HUDEP-2 (cell line): ENCODE results near the gene RNGTT.
"Not testable (repeated sequence)": the region's sequence is repeated elsewhere in the genome, so short reads cannot be mapped to it uniquely, and the experiment has no call there.

ENCODE experiments used
- DNase-seq, 76 experiments: peaks; one replicate each; lab custom pipeline; 2025; ENCODE audit not compliant: unreplicated experiment in 76 of 76; lab: John Stamatoyannopoulos, UW

The RNGTT gene

GRCh38 chr6:88972504-88973423, 9.3 kb upstream of the RNGTT start:
- DNase-seq: peak in 3 of 76 experiments; percentile 13 to 33 (median 33)

DNA sequence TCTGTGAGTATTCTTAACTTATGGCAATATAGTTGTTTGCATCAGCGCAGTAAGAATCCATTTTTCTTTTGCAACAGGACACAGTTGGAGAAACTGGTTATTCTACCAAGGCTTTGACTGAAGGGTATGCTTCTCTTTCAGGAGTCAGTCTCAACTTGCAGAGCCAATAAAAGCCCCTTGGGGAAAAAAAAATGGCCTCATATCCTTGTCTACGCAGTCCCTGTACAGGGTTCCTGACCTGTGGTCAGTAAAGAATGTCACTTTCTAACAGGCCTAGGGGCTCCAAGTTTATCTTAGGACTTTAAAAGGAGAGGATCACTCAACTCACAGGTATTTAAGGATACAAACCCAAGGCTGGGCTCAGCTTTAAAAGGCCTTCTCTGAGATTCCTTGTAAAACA, 6.9 kb upstream of the RNGTT start:
- no peak for DNase-seq

DNA sequence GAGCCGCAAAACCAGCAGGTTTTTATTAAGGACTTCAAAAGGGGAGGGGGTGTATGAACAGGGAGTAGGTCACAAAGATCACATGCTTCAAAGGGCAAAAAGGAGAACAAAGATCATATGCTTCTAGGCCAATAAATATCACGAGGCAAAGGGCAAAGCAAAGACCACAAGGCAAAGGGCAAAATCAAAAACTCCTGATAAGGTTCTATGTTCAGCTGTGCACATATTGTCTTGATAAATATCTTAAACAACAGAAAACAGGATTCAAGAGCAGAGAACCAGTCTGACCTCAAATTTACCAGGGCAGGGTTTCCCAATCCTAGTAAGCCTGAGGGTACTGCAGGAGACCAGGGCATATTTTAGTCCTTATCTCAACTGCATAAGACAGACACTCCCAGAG, 5.8 kb upstream of the RNGTT start:
- DNase-seq: not testable (repeated sequence)

DNA sequence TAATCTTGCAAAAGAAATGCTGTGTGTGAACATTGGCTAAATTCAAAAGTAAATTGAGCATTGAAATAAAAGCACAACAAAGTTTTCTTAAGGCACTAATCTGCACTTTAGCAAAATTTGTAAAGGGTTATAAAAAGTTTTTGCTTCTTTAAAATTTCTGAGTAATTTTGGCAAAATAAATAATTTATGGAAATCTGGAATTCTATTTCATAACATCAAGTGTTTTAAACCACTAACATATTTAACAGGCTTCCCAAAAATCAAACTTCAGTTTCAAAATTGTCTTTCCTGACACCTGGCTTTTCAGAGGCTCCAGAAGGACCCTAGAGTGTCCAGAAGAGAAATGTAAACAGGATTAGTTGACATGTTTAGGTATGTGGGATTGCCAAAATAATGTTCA, 4.5 kb upstream of the RNGTT start:
- no peak for DNase-seq

DNA sequence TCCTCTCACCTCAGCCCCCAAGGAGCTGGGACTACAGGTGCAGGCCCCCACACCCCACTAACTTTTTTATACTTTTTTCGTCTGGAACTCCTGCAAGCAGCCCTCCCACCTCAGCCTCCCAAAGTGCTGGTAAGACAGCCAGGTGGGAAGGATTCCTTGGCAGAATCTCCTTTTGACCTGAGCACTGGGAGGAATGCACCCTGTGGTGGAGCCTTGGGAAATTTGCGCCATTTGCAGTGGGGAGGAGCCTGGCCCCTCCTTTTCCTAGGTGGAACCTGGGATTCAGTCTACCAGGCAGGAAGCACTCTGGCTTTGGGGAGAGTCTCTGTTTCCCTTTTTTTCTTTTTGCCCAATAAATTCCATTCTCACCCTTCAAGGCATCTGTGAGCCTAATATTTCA, 2.3 kb upstream of the RNGTT start:
- DNase-seq: no peak

DNA sequence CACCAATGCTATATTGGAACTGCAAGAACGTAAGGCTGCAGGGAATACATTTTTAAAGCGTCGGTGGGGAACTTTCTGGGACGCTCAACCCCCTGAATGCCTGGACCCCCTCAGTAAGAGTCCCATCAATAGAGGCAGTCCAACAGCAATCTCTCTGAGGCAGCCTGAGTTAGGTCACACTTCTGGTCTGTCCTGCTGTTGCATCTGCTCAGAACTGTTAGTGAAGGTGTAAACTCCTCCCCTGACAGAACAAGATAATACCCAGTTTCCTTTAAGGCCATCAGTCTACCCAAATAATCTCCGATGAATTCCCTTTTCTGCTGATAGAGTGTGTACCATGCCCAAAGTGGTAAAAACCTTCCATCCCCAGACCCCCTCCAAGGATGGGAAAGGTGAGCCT, 1.1 kb upstream of the RNGTT start:
- DNase-seq: peak in 12 of 76 experiments; percentile 3 to 39 (median 16)

DNA sequence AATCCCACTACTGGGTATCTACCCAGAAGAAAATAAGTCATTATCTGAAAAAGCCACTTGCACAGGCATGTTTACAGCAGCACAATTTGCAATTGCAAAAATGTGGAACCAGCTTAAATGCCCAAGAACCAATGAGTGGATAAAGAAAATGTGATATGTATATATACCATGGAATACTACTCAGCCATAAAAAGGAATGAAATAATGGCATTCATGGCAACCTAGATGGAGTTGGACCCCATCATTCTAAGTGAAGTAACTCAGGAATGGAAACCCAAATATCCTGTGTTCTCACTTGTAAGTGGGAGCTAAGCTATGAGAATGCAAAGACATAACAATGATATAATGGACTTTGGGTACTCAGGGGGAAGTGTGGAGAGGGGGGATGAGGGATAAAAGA, 4.6 kb downstream of the RNGTT start:
- DNase-seq: no peak

GRCh38 chr6:88953550-88954386, 9.7 kb downstream of the RNGTT start:
- DNase-seq: no peak

- DNase-seq: peak in 38 of 76 experiments; percentile 7 to 72 (median 38)
These were observed 11.2 kb downstream of the RNGTT start for GRCh38 chr6:88952065-88952704.

DNA sequence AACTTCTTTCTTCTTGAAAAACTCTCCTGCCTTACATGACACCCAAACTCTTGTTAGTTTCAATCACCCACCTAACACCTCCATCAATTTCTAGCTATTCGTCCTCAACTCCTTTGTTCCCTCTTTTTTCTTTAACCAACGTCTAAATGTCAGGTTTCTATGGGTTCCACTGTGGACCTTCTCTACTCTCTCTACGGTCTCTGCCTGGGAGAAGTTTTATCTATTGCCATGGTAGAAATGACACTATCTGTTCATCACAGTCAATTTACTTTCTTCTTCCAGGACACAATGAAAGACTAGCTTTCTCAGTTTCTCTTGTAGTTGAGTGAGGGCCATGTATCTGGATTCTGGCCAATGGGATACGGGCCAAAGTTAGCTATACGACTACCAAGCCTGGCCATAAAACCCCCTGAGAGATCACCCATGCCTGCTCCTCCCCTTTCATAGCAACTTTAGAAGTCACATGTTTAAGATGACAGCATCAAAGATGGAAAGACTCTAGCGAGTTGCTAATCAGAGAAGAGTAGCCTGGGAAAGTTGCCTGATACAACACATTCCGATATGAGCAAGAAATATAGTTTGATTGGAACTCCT, 17.9 kb downstream of the RNGTT start:
- DNase-seq: no peak

DNA sequence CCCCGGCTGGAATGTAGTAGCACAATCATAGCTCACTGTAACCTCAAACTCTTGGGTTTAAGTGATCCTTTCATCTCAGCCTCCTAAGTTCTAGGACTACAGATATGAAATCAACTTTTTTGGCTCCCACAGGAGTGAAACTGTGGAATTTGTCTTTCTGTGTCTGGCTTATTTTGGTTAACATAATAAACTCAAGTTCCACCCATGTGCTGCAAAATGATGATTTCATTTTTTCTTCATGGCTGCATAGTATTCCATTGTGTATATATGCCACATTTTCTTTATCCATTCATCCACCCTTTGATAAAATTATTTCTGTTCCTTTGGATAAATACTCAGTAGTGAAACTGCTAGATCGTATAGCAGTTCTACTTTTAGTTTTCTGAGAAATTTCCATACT, 29.9 kb downstream of the RNGTT start:
- DNase-seq: no peak

DNA sequence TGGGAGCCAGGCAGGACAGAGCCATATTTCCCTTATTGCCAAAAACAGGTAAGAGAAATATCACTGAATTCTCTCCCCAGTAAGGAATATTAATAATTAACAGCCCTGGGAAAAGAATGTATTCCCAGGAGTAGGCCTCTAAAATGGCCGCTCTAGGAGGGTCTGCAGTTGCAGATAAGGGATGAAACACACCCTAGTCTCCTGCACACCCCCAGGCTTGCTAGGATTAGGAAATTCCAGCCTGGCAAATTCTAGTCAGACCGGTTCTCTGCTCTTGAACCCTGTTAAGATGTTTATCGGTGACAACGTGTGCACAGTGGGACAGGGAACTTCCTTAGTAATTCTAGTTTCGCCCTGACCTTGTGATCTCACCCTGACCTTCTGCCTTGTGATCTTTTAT, 31.4 kb downstream of the RNGTT start:
- DNase-seq: not testable (repeated sequence)

GRCh38 chr6:88922775-88923548, 40.5 kb downstream of the RNGTT start:
- no peak for DNase-seq

DNA sequence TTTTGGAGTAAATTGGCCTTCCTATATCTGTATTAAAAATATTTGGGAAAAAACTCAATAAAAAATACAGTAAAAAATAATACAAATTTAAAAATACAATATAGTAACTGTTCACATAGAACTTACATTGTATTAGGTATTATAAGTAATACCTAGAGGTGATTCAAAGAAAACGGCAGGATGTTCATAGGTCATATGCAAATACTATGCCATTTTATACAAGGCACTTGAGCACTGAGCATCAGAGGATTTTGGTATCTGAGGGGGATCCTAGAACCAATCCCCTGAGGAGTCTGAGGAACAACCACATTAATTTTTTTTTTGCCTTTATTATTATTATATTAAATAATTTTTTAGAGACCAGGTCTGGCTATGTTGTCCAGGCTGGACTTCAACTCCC, 41.7 kb downstream of the RNGTT start:
- no peak for DNase-seq

- no peak for DNase-seq
These were observed 42.4 kb downstream of the RNGTT start for GRCh38 chr6:88920774-88921733.

DNA sequence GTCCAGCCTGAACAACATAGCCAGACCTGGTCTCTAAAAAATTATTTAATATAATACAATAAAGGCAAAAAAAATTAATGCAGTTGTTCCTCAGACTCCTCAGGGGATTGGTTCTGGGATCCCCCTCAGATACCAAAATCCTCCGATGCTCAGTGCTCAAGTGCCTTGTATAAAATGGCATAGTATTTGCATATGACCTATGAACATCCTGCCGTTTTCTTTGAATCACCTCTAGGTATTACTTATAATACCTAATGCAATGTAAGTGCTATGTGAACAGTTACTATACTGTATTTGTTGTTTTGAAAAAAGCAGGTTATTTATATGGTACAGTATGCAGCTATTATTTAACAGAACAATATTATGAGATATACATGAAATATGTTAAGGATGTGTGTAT, 43.3 kb downstream of the RNGTT start:
- no peak for DNase-seq

- no peak for DNase-seq
These were observed 44.4 kb downstream of the RNGTT start for GRCh38 chr6:88919032-88919431.

- DNase-seq: no peak
These were observed 46.7 kb downstream of the RNGTT start for GRCh38 chr6:88916615-88917208.
